IPS-18c (cell line): ENCODE measurements around the gene CCDC186.

Experiments
- H3K4me3 ChIP-seq: 2 replicates; pipeline ENCODE4 v1.7.0; 2013; ENCODE audit warnings: low read depth, mild to moderate bottlenecking, low read length, moderate library complexity; ENCODE audit not compliant: insufficient read depth
- H3K9me3 ChIP-seq: one replicate; pipeline ENCODE4 v1.6.1; 2013; ENCODE audit warnings: mild to moderate bottlenecking, low read length, moderate library complexity; ENCODE audit not compliant: control insufficient read depth, insufficient read depth

The CCDC186 gene

DNA sequence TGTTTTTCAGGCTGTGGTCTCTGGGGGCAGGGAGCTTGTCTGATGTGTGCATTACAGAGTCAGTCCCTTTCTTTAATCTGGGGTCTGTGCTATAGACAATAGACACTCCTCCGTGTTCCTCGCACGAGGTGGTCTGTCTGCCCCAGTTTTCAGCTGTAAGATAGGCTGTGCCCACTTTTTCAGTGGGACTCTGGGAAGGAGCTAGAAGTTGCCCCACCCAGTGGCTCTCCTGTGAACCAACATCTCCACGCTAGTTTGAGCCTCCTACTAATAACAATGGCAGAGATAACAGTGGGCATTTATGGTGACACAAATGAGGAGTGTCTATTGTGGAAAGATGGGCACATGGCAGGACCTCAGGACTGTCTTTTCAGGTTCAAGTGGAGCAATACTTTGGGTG, 86.3 kb downstream of the CCDC186 start:
- no peaks in the 10 kb centered on the region for H3K9me3 ChIP-seq
- H3K4me3 ChIP-seq = no peak overlapping the region

DNA sequence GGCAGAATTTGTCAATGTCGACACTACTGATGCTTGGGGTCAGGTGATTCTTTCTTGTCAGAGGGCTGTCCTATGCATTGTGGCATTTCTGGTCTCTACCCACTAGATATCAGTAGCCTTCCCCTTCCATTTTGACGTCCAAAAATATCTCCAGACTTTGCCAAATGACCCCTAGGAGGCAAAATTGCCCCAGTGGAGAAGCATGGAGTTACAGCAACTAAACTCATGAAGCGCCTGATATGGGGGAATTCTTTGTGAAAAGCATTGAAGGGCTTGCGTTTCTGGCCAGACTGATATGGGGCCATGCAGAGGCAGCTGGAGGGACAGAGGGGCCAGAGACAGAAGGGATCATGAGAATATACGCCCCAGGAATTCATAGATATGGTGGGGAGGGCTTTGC, 86.7 kb downstream of the CCDC186 start:
- no peak overlapping the region for H3K4me3 ChIP-seq
- no peaks in the 10 kb centered on the region for H3K9me3 ChIP-seq

- Histone ChIP-seq H3K4me3 (no peak overlapping the region), H3K9me3 (no peaks in the 10 kb centered on the region)
These were observed 89.8 kb downstream of the CCDC186 start for GRCh38 chr10:114084215-114084614.

DNA sequence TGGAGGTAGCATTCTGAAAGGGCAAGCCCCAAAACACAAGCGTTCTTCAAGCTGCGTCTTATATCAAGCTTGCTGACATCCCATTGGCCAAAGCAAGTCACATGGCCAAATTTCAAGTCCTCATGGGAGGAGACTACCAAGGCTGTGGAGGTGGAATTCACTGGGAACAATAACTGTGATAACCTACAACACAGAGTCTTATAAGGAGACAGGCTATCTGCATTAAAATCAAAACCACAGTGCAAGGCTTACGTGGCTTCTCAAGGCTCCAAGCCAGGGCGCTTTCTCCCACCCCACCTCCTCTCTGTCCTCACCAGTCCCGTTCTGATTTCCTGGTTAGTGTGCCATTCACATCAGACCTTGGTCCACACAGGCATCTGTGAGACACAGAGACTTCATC, 91.0 kb downstream of the CCDC186 start:
- Histone ChIP-seq H3K9me3 (no peaks in the 10 kb centered on the region), H3K4me3 (no peak overlapping the region)

GRCh38 chr10:114081911-114082583, 92.0 kb downstream of the CCDC186 start:
- H3K4me3 ChIP-seq = no peak overlapping the region
- no peaks in the 10 kb centered on the region for H3K9me3 ChIP-seq

DNA sequence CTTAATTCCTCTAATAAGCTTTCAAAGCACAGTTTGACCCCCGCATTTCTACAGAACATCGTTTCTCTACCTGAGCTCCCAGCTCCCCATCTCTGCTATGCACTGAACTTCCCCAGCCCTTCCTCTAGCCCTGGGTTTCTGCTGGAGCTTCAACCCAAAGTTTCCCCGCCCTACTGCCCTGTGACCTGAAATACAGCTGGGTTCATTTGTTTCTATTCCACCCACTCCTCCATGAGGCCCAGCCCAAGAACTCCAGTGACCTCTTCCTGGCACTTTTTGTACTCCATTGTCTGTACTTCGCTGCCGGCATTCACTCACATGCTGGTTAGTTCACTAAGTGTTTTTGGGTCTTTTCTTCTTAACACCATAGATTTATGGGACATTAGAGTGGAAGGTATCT, 94.6 kb downstream of the CCDC186 start:
- Histone ChIP-seq H3K4me3 (no peak overlapping the region), H3K9me3 (no peaks in the 10 kb centered on the region)

DNA sequence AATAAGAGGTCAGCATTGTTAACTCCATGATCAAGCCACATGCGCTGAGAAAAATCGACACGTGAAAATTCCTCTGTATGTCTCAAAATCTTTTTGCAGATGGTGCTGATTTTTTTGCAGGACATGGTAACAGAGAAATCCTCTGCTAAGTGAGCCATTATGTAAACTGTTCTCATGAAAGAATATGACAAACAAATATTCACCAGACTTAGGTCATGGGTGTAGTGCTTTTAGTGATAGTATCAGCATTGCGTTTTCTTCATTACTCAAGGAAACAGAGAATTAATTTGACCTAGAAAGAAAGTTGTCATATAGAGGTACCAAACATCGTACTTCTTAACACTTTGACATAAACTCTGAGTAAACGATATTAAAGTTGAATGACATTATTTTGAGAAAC, 95.7 kb downstream of the CCDC186 start:
- H3K9me3 ChIP-seq = no peaks in the 10 kb centered on the region
- H3K4me3 ChIP-seq = no peak overlapping the region

GRCh38 chr10:114077815-114078219, 96.2 kb downstream of the CCDC186 start:
- Histone ChIP-seq H3K9me3 (no peaks in the 10 kb centered on the region), H3K4me3 (no peak overlapping the region)

DNA sequence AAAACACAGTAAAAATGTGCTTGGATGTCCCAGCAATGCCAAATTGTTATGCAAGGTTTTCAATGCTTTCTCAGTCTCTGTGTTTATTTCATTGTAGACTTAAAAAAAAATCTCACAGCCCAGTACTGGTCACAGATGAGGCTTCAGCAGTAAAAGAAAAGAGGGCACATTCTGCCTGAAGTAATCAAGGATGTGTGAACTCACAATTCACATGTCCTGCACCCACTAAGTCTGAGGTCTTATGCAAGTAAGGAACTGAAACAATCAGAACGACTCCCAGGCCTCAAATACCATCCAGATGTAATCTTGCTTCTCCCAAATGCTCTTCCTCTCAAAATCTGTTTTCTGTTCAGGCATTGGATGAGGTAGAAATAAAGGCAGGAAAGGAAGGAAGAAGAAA, 96.7 kb downstream of the CCDC186 start:
- Histone ChIP-seq H3K9me3 (no peaks in the 10 kb centered on the region), H3K4me3 (no peak overlapping the region)

- H3K4me3 ChIP-seq = no peak overlapping the region
- H3K9me3 ChIP-seq = no peaks in the 10 kb centered on the region
These were observed 98.9 kb downstream of the CCDC186 start for GRCh38 chr10:114075093-114075492.

DNA sequence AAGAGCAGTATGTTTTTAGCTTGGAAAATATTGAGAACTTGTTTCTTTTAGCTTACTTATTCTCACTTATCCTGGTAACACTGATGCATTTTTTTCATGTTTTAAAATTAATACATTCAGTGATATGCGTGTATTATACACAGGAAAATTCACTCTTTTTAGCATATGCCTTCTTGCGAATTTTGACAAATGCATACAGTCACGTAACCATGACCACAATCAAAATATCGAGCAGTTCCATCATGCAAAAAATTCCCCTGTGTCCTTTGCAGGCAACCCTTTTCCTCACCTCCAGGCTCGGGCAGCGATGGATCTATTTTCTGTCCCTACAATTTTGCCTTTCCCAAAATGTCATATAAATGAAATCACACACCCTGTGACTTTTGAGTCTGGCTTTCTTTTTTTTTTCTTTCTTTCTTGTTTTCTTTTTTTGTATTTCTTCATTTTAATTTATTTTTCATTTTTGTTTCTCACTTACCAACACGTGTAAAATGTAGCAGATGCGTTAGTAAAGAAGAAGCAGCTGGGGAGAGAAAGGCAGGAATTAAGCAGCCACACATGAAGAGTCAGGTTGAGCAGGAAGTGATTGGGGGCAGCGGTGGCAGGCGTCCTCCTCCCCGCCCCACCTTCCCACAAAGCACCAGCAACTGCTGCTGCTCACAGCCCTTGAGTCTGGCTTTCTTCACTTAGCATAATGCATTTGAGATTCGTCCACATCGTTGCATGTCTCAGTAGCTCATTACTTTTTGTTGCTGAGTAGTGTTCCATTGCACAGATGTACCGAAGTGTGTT, 100.4 kb downstream of the CCDC186 start:
- no peaks in the 10 kb centered on the region for H3K9me3 ChIP-seq
- H3K4me3 ChIP-seq = no peak overlapping the region

GRCh38 chr10:114071178-114071577, 102.8 kb downstream of the CCDC186 start:
- H3K4me3 ChIP-seq = no peak overlapping the region

More at GRCh38 chr10:114071178-114071577, 102.8 kb downstream of the CCDC186 start:
- no peaks in the 10 kb centered on the region for H3K9me3 ChIP-seq
